Smooth muscle cell (in vitro differentiated cells): ENCODE results near the gene THAP12. TPM values are rescaled to one million over a fixed set of nuclear protein-coding genes. Genes with fewer than 3 reads are reported as not detected.

Experiments
- DNase-seq: peaks from one replicate; lab custom pipeline; 2025; ENCODE audit not compliant: unreplicated experiment; lab: John Stamatoyannopoulos, UW
- H2AFZ ChIP-seq: fragments of 200-600 bp; sonication (generic); 2 replicates; pipeline ENCODE4 v1.6.0; 2016; ENCODE audit warnings: antibody characterized with exemption, low read depth, mild to moderate bottlenecking
- H3F3A ChIP-seq: fragments of 200-600 bp; sonication (generic); 2 replicates; pipeline ENCODE4 v1.6.0; 2017; ENCODE audit warnings: antibody characterized with exemption, low read depth
- H3K27ac ChIP-seq: fragments of 200-600 bp; sonication (generic); 2 replicates; pipeline ENCODE4 v1.5.1; 2016; ENCODE audit warnings: low read depth, mild to moderate bottlenecking
- H3K27me3 ChIP-seq: fragments of 200-600 bp; sonication (generic); 2 replicates; pipeline ENCODE4 v1.6.1; 2016; ENCODE audit warnings: low read depth, mild to moderate bottlenecking
- H3K36me3 ChIP-seq: fragments of 200-600 bp; sonication (generic); 2 replicates; pipeline ENCODE4 v1.5.1; 2016; ENCODE audit warnings: low read depth
- H3K4me1 ChIP-seq: fragments of 200-600 bp; sonication (generic); 2 replicates; pipeline ENCODE4 v1.5.1; 2016; ENCODE audit warnings: low read depth
- H3K4me2 ChIP-seq: fragments of 200-600 bp; sonication (generic); 2 replicates; pipeline ENCODE4 v1.6.0; 2016; ENCODE audit warnings: mild to moderate bottlenecking
- H3K4me3 ChIP-seq: fragments of 200-600 bp; sonication (generic); 2 replicates; pipeline ENCODE4 v1.5.1; 2016; ENCODE audit warnings: mild to moderate bottlenecking
- H3K79me2 ChIP-seq: fragments of 200-600 bp; sonication (generic); 2 replicates; pipeline ENCODE4 v1.6.0; 2016; ENCODE audit warnings: low read depth, mild to moderate bottlenecking
- H3K9ac ChIP-seq: fragments of 200-600 bp; sonication (generic); 2 replicates; pipeline ENCODE4 v1.6.0; 2016; ENCODE audit warnings: low read depth
- H3K9me3 ChIP-seq: fragments of 200-600 bp; sonication (generic); replicated peaks from 2 replicates; pipeline ENCODE4 v1.5.1; 2016; ENCODE audit warnings: low read depth
- H4K20me1 ChIP-seq: fragments of 200-600 bp; sonication (generic); 2 replicates; pipeline ENCODE4 v1.6.0; 2016; ENCODE audit warnings: low read depth
- WGBS: methylation state at CpG from one replicate; pipeline ENCODE4 v1.1.7; 2016; ENCODE audit warnings: low lambda C conversion rate; 5-methylcytosine and 5-hydroxymethylcytosine counted together
- polyA plus RNA-seq: library from polyadenylated mRNA; unstranded; fragments of >200 nt; fragmentation: Nextera tagmentation; extraction: Ambion mirVana; gene quantifications from 2 replicates; pipeline ENCODE4 v1.2.1, GENCODE V29; 2016
- total RNA-seq: library from RNA; depleted of rRNA; stranded (reverse); fragments of >200 nt; gene quantifications from 2 replicates; pipeline ENCODE4 v1.2.3, GENCODE V29; 2014
- TF ChIP-seq, protein P1 (sequence below): fragments of 200-600 bp; sonication (generic); IDR thresholded peaks from 2 replicates; pipeline ENCODE4 v1.5.1; 2017; ENCODE audit warnings: borderline replicate concordance, mild to moderate bottlenecking, antibody characterized with exemption; ENCODE audit not compliant: insufficient read depth, poor library complexity, severe bottlenecking

THAP12 gene
- total and polyA plus RNA-seq, 2 experiments from 2014 or later, result 17.2 to 55.0 TPM

DNA sequence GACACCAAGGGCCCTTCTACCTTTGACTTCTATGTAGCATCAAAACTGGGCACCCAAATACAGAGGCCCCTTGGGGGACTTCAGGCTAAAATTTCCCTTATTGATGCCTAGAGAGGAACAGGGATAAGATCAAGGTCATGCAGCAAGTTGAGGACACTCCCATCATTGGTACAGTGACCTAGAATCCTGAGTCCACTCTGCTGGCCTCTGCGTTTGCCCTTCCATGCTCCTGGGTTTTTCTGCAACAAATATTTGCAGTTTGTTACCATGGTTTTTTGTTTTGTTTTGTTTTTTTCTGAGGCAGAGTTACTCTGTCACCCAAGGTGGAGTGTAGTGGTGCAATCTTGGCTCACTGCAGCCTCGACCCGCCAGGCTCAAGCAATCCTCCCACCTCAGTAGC is 64.2 kb downstream of the THAP12 start:
- Histone ChIP-seq H3K4me3 (no peak overlapping the region), H3K36me3 (no peaks in the 10 kb centered on the region), H3K9me3 (no peaks in the 10 kb centered on the region), H3K79me2 (no peaks in the 10 kb centered on the region), H3F3A (no peaks in the 10 kb centered on the region), H3K4me1 (peaks cover 2% of the 10 kb centered on the region), H3K27ac (no peak overlapping the region), H3K4me2 (no peak overlapping the region), H2AFZ (no peak overlapping the region), H3K27me3 (peaks cover 18% of the 10 kb centered on the region), H4K20me1 (no peaks in the 10 kb centered on the region), H3K9ac (no peak overlapping the region)
- TF ChIP-seq, protein P1, sequence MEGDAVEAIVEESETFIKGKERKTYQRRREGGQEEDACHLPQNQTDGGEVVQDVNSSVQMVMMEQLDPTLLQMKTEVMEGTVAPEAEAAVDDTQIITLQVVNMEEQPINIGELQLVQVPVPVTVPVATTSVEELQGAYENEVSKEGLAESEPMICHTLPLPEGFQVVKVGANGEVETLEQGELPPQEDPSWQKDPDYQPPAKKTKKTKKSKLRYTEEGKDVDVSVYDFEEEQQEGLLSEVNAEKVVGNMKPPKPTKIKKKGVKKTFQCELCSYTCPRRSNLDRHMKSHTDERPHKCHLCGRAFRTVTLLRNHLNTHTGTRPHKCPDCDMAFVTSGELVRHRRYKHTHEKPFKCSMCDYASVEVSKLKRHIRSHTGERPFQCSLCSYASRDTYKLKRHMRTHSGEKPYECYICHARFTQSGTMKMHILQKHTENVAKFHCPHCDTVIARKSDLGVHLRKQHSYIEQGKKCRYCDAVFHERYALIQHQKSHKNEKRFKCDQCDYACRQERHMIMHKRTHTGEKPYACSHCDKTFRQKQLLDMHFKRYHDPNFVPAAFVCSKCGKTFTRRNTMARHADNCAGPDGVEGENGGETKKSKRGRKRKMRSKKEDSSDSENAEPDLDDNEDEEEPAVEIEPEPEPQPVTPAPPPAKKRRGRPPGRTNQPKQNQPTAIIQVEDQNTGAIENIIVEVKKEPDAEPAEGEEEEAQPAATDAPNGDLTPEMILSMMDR, result no peak
- 94% methylated on average over 3 of the region's 3 CpGs for WGBS
- no peak for DNase-seq

DNA sequence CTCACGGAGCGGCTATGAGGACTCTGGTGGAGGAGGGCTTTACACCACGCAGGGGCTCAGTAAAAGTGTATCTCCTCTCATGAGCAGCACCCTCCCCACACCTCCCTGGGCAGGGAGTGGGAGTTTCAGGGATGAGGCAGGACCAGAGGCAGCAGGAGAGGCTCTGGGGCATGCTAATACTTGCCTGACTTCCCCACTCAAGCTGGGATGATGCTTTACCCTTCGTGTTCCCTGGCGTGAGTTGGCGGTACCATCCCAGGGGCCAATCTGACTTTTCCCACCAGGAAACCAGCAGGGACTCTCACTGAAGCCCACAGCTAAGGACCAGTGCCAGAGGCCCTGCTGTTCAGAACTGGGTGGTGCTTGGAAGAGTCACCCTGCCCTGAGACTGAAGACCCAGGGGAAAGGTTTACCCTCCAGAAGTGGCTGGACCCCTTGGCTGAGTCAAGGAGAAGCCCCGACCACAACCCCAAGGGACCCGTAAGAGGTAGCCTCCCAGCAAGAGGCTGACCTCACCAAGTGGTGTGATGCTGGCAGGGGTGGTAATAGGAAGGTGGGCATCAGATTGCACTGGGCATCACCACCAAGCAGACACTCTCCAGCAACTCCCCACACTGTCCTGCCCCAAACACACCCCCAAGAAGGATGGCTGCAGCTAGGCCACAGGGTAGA is 65.6 kb downstream of the THAP12 start:
- H3K4me3 ChIP-seq, result no peak overlapping the region
- no peak for DNase-seq
- 86% methylated on average over 8 of the region's 8 CpGs for whole genome bisulfite sequencing
- H3K27me3 ChIP-seq, result peaks cover 8% of the 10 kb centered on the region
- no peaks in the 10 kb centered on the region for H3K4me1 ChIP-seq
- no peaks in the 10 kb centered on the region for H3K36me3 ChIP-seq
- no peaks in the 10 kb centered on the region for H3K79me2 ChIP-seq
- no peaks in the 10 kb centered on the region for H4K20me1 ChIP-seq
- no peak overlapping the region for H2AFZ ChIP-seq
- H3K27ac ChIP-seq, result peak overlapping the region; percentile 68
- H3K9me3 ChIP-seq, result no peaks in the 10 kb centered on the region
- H3K4me2 ChIP-seq, result no peak overlapping the region
- H3F3A ChIP-seq, result no peaks in the 10 kb centered on the region
- TF ChIP-seq, protein P1, result no peak
- no peak overlapping the region for H3K9ac ChIP-seq

DNA sequence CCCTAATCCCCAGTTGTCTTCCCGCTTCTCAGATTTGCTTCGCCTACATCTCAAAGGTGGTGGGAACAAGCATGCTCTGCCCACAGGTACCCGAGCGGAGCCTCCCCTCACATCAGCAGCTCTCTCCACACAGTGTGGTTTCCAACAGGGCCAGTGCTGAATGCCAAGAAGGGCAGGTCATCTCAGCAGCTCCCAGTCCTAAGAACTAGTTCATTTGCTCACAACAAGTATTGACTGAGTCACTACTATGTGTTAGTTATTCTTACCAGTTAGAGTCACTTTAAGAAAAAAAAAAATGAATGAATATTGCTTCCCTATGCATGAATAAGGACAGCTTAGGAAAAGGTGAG is 66.2 kb downstream of the THAP12 start:
- WGBS, result 60% methylated on average over 4 of the region's 4 CpGs
- Histone ChIP-seq H3K4me3 (no peak overlapping the region), H3F3A (no peaks in the 10 kb centered on the region), H3K36me3 (no peaks in the 10 kb centered on the region), H3K27ac (peak overlapping the region; percentile 68), H3K79me2 (no peaks in the 10 kb centered on the region), H4K20me1 (no peaks in the 10 kb centered on the region), H3K9ac (peak overlapping the region; percentile 51), H3K4me2 (no peak overlapping the region), H3K27me3 (peaks cover 4% of the 10 kb centered on the region), H3K9me3 (no peaks in the 10 kb centered on the region), H3K4me1 (no peaks in the 10 kb centered on the region), H2AFZ (no peak overlapping the region)
- DNase-seq, result no peak
- TF ChIP-seq, protein P1, result no peak
